Stomach (tissue), 4 donors: ENCODE results near the gene TNNI3K.

Experiments used
- POLR2AphosphoS5 ChIP-seq, 3 donors: sonication (generic); formaldehyde crosslinking; IDR thresholded peaks; one replicate each; pipeline ENCODE4 v1.6.1; 2016; ENCODE audit warnings: antibody characterized with exemption in 3 of 3
- TF ChIP-seq, protein P1 (sequence below), 7 experiments: fragments of 450-650 bp in 4 of 7; fragments of 200-600 bp in 3 of 7; sonication (generic) in 3 of 7; IDR thresholded peaks; one replicate each; pipeline ENCODE4 v1.5.1; 2016 to 2019; ENCODE audit warnings: antibody characterized with exemption in 7 of 7, control low read depth in 2 of 7, mild to moderate bottlenecking in 1 of 7

DNA sequence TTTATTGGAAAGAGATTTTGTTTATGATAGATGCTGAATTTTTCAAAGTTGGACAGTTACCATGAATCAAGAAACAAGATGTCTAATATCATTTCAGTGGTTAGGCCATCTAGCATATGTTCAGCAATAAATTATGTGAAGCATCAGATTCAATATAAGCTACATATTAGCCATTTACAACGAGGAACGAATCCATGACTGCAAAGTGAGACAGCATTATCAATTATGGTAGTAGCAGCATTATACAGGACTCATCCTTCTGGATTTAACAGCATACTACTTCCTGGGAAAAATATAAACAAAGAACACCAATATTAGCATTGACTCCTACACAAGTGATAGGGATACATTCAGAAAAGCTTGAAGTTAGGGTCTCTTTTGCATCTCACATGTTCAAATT lies 218.1 kb downstream of the TNNI3K start:
- TF ChIP-seq, protein P1, sequence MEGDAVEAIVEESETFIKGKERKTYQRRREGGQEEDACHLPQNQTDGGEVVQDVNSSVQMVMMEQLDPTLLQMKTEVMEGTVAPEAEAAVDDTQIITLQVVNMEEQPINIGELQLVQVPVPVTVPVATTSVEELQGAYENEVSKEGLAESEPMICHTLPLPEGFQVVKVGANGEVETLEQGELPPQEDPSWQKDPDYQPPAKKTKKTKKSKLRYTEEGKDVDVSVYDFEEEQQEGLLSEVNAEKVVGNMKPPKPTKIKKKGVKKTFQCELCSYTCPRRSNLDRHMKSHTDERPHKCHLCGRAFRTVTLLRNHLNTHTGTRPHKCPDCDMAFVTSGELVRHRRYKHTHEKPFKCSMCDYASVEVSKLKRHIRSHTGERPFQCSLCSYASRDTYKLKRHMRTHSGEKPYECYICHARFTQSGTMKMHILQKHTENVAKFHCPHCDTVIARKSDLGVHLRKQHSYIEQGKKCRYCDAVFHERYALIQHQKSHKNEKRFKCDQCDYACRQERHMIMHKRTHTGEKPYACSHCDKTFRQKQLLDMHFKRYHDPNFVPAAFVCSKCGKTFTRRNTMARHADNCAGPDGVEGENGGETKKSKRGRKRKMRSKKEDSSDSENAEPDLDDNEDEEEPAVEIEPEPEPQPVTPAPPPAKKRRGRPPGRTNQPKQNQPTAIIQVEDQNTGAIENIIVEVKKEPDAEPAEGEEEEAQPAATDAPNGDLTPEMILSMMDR (IDR thresholded peaks at IDR 0.05) = no peak
- no peak for TF ChIP-seq POLR2AphosphoS5 (IDR thresholded peaks at IDR 0.05)
